Measurements from ENCODE around the gene DEPDC5.

The DEPDC5 gene

GRCh38 chr22:31929167-31929930 is 175.5 kb downstream of the DEPDC5 start:
- no peak for DNase-seq (ENCODE audit: low spot score)
- in situ Hi-C loops (cut with MboI; ENCODE audit: low sequenced_read_pairs, unreplicated experiment), result no loop called here
- no peak for TF ChIP-seq CTCF (IDR thresholded peaks at IDR 0.05; ENCODE audit: borderline replicate concordance, control extremely low read depth, extremely low read depth, insufficient read depth, missing control alignments)

GRCh38 chr22:31932863-31933262 is 179.0 kb downstream of the DEPDC5 start:
- in situ Hi-C loops (cut with MboI; ENCODE audit: low sequenced_read_pairs, unreplicated experiment), result no loop called here
- DNase-seq (ENCODE audit: low spot score), result no peak
- no peak for TF ChIP-seq CTCF (IDR thresholded peaks at IDR 0.05; ENCODE audit: borderline replicate concordance, control extremely low read depth, extremely low read depth, insufficient read depth, missing control alignments)

- no peak for TF ChIP-seq CTCF (IDR thresholded peaks at IDR 0.05; ENCODE audit: borderline replicate concordance, control extremely low read depth, extremely low read depth, insufficient read depth, missing control alignments)
- DNase-seq (ENCODE audit: low spot score), result no peak
- in situ Hi-C loops (cut with MboI; ENCODE audit: low sequenced_read_pairs, unreplicated experiment), result no loop called here
Observed at GRCh38 chr22:31933406-31933805, 179.6 kb downstream of the DEPDC5 start.

- no peak for DNase-seq (ENCODE audit: low spot score)
- no peak for TF ChIP-seq CTCF (IDR thresholded peaks at IDR 0.05; ENCODE audit: borderline replicate concordance, control extremely low read depth, extremely low read depth, insufficient read depth, missing control alignments)
- in situ Hi-C loops (cut with MboI; ENCODE audit: low sequenced_read_pairs, unreplicated experiment), result no loop called here
Observed at GRCh38 chr22:31933816-31934482, 180.1 kb downstream of the DEPDC5 start.

- DNase-seq (ENCODE audit: low spot score), result no peak
- TF ChIP-seq CTCF (IDR thresholded peaks at IDR 0.05; ENCODE audit: borderline replicate concordance, control extremely low read depth, extremely low read depth, insufficient read depth, missing control alignments), result no peak
- in situ Hi-C loops (cut with MboI; ENCODE audit: low sequenced_read_pairs, unreplicated experiment), result no loop called here
Observed at GRCh38 chr22:31935961-31936635, 182.3 kb downstream of the DEPDC5 start.

GRCh38 chr22:31937341-31937740 is 183.5 kb downstream of the DEPDC5 start:
- no peak for TF ChIP-seq CTCF (IDR thresholded peaks at IDR 0.05; ENCODE audit: borderline replicate concordance, control extremely low read depth, extremely low read depth, insufficient read depth, missing control alignments)
- in situ Hi-C loops (cut with MboI; ENCODE audit: low sequenced_read_pairs, unreplicated experiment), result no loop called here
- DNase-seq (ENCODE audit: low spot score), result no peak

Measured in GM13976 (cell line).